OCI-LY1 (cell line): ENCODE data around the gene TJP1.

Experiments
- H2AFZ ChIP-seq: fragments of 200-600 bp; sonication (generic), shearing (Covaris generic); 2 replicates; pipeline ENCODE4 v1.6.0; 2014; ENCODE audit warnings: antibody characterized with exemption, mild to moderate bottlenecking, low read length
- H3F3A ChIP-seq: fragments of 200-600 bp; sonication (generic), shearing (Covaris generic); 2 replicates; pipeline ENCODE4 v1.6.0; 2014; ENCODE audit warnings: mild to moderate bottlenecking, antibody characterized with exemption, low read length, moderate library complexity; ENCODE audit not compliant: insufficient read depth
- H3K27ac ChIP-seq: fragments of 200-600 bp; sonication (generic); 2 replicates; pipeline ENCODE4 v1.5.1; 2014; ENCODE audit warnings: low read length, mixed run types, mild to moderate bottlenecking, low read depth; ENCODE audit not compliant: poor library complexity, severe bottlenecking
- H3K27me3 ChIP-seq: fragments of 200-600 bp; sonication (generic); 2 replicates; pipeline ENCODE4 v1.6.0; 2014; ENCODE audit warnings: antibody characterized with exemption, mild to moderate bottlenecking, low read length, moderate library complexity; ENCODE audit not compliant: insufficient read depth
- H3K36me3 ChIP-seq: fragments of 200-600 bp; sonication (generic); 2 replicates; pipeline ENCODE4 v1.6.1; 2014; ENCODE audit warnings: mild to moderate bottlenecking, antibody characterized with exemption, low read length, moderate library complexity, mixed read lengths; ENCODE audit not compliant: insufficient read depth
- H3K4me1 ChIP-seq: fragments of 200-600 bp; sonication (generic); 2 replicates; pipeline ENCODE4 v1.5.1; 2014; ENCODE audit warnings: mild to moderate bottlenecking, low read length, moderate library complexity; ENCODE audit not compliant: insufficient read depth, severe bottlenecking
- H3K4me2 ChIP-seq: fragments of 200-600 bp; sonication (generic), shearing (Covaris generic); 2 replicates; pipeline ENCODE4 v1.6.1; 2014; ENCODE audit warnings: low read length
- H3K4me3 ChIP-seq: fragments of 200-600 bp; sonication (generic); 2 replicates; pipeline ENCODE4 v1.5.1; 2014; ENCODE audit warnings: low read length, low read depth, mild to moderate bottlenecking, mixed read lengths; ENCODE audit not compliant: poor library complexity, severe bottlenecking
- H3K79me2 ChIP-seq: fragments of 200-600 bp; shearing (Covaris generic); 2 replicates; pipeline ENCODE4 v1.6.1; 2016; ENCODE audit warnings: mixed run types, low read length, mixed read lengths; ENCODE audit not compliant: insufficient read depth
- H3K9ac ChIP-seq: fragments of 200-600 bp; sonication (generic), shearing (Covaris generic); 2 replicates; pipeline ENCODE4 v1.6.1; 2014; ENCODE audit warnings: mild to moderate bottlenecking, low read length, mixed read lengths
- H3K9me2 ChIP-seq: fragments of 200-600 bp; sonication (generic), shearing (Covaris generic); 2 replicates; pipeline ENCODE4 v1.6.1; 2014; ENCODE audit warnings: low read depth, mild to moderate bottlenecking, low read length, mixed read lengths
- H3K9me3 ChIP-seq: fragments of 200-600 bp; shearing (Covaris generic); 2 replicates; pipeline ENCODE4 v1.6.1; 2014; ENCODE audit warnings: low read length, mixed read lengths
- H4K20me1 ChIP-seq: fragments of 200-600 bp; sonication (generic), shearing (Covaris generic); 2 replicates; pipeline ENCODE4 v1.6.0; 2016; ENCODE audit warnings: mild to moderate bottlenecking, low read length; ENCODE audit not compliant: insufficient read depth
- CTCF ChIP-seq: fragments of 200-600 bp; sonication (generic), shearing (Covaris generic); IDR thresholded peaks from 2 replicates; pipeline ENCODE4 v1.5.1; 2017; ENCODE audit warnings: mild to moderate bottlenecking, antibody characterized with exemption, low read length, moderate library complexity, mixed read lengths
- EZH2 ChIP-seq: fragments of 200-600 bp; sonication (generic), shearing (Covaris generic); IDR thresholded peaks from 2 replicates; pipeline ENCODE4 v1.8.0; 2017; ENCODE audit warnings: borderline replicate concordance, mixed run types, mild to moderate bottlenecking, antibody characterized with exemption, low read length, moderate library complexity, mixed read lengths

TJP1 gene

GRCh38 chr15:29863438-29863837 lies 41.2 kb upstream of the TJP1 start:
- H3F3A ChIP-seq: no peaks in the 10 kb centered on the region
- H3K79me2 ChIP-seq: no peaks in the 10 kb centered on the region
- no peak for TF ChIP-seq CTCF
- no peak for TF ChIP-seq EZH2
- H3K27me3 ChIP-seq: no peaks in the 10 kb centered on the region
- no peaks in the 10 kb centered on the region for H3K36me3 ChIP-seq
- no peak overlapping the region for H2AFZ ChIP-seq
- no peak overlapping the region for H3K27ac ChIP-seq
- no peaks in the 10 kb centered on the region for H3K9me3 ChIP-seq
- H3K4me1 ChIP-seq: no peaks in the 10 kb centered on the region
- H3K9ac ChIP-seq: no peak overlapping the region
- no peak overlapping the region for H3K4me3 ChIP-seq
- H4K20me1 ChIP-seq: no peaks in the 10 kb centered on the region
- H3K4me2 ChIP-seq: no peak overlapping the region
- H3K9me2 ChIP-seq: no peaks in the 10 kb centered on the region

- no peak overlapping the region for H3K9ac ChIP-seq
- no peak overlapping the region for H3K4me2 ChIP-seq
- no peak overlapping the region for H2AFZ ChIP-seq
- no peaks in the 10 kb centered on the region for H3K4me1 ChIP-seq
- H3K36me3 ChIP-seq: no peaks in the 10 kb centered on the region
- no peaks in the 10 kb centered on the region for H4K20me1 ChIP-seq
- H3K79me2 ChIP-seq: no peaks in the 10 kb centered on the region
- no peaks in the 10 kb centered on the region for H3K27me3 ChIP-seq
- no peak overlapping the region for H3K4me3 ChIP-seq
- no peaks in the 10 kb centered on the region for H3F3A ChIP-seq
- TF ChIP-seq EZH2 (no peak), CTCF (no peak)
- H3K27ac ChIP-seq: no peak overlapping the region
- no peaks in the 10 kb centered on the region for H3K9me2 ChIP-seq
- H3K9me3 ChIP-seq: no peaks in the 10 kb centered on the region
Measured at GRCh38 chr15:29862271-29862670, 40.0 kb upstream of the TJP1 start.

- Histone ChIP-seq H3K4me2 (no peak overlapping the region), H3F3A (no peaks in the 10 kb centered on the region), H3K9ac (no peak overlapping the region), H3K36me3 (no peaks in the 10 kb centered on the region), H3K79me2 (no peaks in the 10 kb centered on the region), H3K9me3 (no peaks in the 10 kb centered on the region), H3K4me1 (no peaks in the 10 kb centered on the region), H3K9me2 (no peaks in the 10 kb centered on the region), H3K27me3 (no peaks in the 10 kb centered on the region), H2AFZ (no peak overlapping the region), H3K4me3 (no peak overlapping the region), H3K27ac (no peak overlapping the region), H4K20me1 (no peaks in the 10 kb centered on the region)
- TF ChIP-seq EZH2 (no peak), CTCF (no peak)
Measured at GRCh38 chr15:29860872-29861271, 38.6 kb upstream of the TJP1 start.
